Sigmoid colon (tissue), 7 donors: ENCODE results near the gene PDIA6. TPM values are rescaled to one million over a fixed set of nuclear protein-coding genes. Genes with fewer than 3 reads are reported as not detected.

ENCODE experiments used
- DNase-seq: peaks from one replicate; pipeline ENCODE4 v3.0.0-alpha.2; 2019
- H3K27ac ChIP-seq, 4 donors: fragments of 200-600 bp; sonication (generic); one replicate each; pipeline ENCODE4 v1.5.1; 2016 to 2019; ENCODE audit warnings: mild to moderate bottlenecking in 1 of 4
- H3K27me3 ChIP-seq, 3 donors: fragments of 200-600 bp; sonication (generic); one replicate each; pipeline ENCODE4 v1.5.1; 2019; ENCODE audit warnings: mild to moderate bottlenecking in 1 of 3
- H3K36me3 ChIP-seq, 4 donors: fragments of 200-600 bp; sonication (generic); one replicate each; pipeline ENCODE4 v1.5.1; 2016 to 2019
- H3K4me1 ChIP-seq, 4 donors: fragments of 200-600 bp; sonication (generic); one replicate each; pipeline ENCODE4 v1.5.1; 2017 to 2019
- H3K4me3 ChIP-seq, 4 donors: fragments of 200-600 bp; sonication (generic); one replicate each; pipeline ENCODE4 v1.5.1; 2017 to 2019; ENCODE audit warnings: mild to moderate bottlenecking in 2 of 4, moderate library complexity in 1 of 4
- H3K9me3 ChIP-seq, 4 donors: fragments of 200-600 bp in 3 of 4; sonication (generic) in 3 of 4; one replicate each; pipeline versions ENCODE4 v1.5.1 to v1.6.1; 2013 to 2019
- EP300 ChIP-seq, 4 donors: sonication (generic); formaldehyde crosslinking; IDR thresholded peaks; one replicate each; pipeline ENCODE4 v1.6.1; 2017; ENCODE audit warnings: antibody characterized with exemption in 4 of 4
- POLR2A ChIP-seq, 2 donors: fragments of 450-650 bp; IDR thresholded peaks; one replicate each; pipeline ENCODE4 v1.6.1; 2016; ENCODE audit warnings: antibody characterized with exemption in 2 of 2, mild to moderate bottlenecking in 2 of 2, moderate library complexity in 2 of 2
- POLR2AphosphoS5 ChIP-seq, 4 donors: sonication (generic); formaldehyde crosslinking; IDR thresholded peaks; one replicate each; pipeline ENCODE4 v1.6.1; 2017; ENCODE audit warnings: antibody characterized with exemption in 4 of 4
- WGBS, 2 donors: extraction: QIAGEN DNeasy Blood & Tissue Kit; methylation state at CpG; one replicate each; pipeline ENCODE4 v1.1.7; 2013; 5-methylcytosine and 5-hydroxymethylcytosine counted together
- intact Hi-C: fragments of 100-400 bp; cut with DNase I; formaldehyde crosslinking; loops from one replicate; pipeline ENCODE4 v1.15.1; 2023
- polyA plus RNA-seq, 3 donors: library from polyadenylated mRNA; stranded (reverse); fragments of 200-250 nt; gene quantifications; one replicate each; pipeline ENCODE4 v1.2.3, GENCODE V29; 2013
- total RNA-seq, 4 donors: library from RNA; depleted of rRNA; stranded (reverse); fragments of >200 nt; gene quantifications; one replicate each; pipeline ENCODE4 v1.1.0, GENCODE V29; 2016
- TF ChIP-seq, protein P1 (sequence below), 4 experiments: fragments of 450-650 bp in 3 of 4; fragments of 200-600 bp in 1 of 4; IDR thresholded peaks; one replicate each; pipeline ENCODE4 v1.5.1; 2016 to 2019; ENCODE audit warnings: antibody characterized with exemption in 4 of 4, mild to moderate bottlenecking in 3 of 4, moderate library complexity in 2 of 4
- donor health status: healthy with polysubstance abuse.
- donor health status: Bipolar disorder and iron deficiency.
- donor health status: healthy.

The PDIA6 gene
- total and polyA plus RNA-seq, 7 donors: 31.8 to 211 (median 80.6) TPM

DNA sequence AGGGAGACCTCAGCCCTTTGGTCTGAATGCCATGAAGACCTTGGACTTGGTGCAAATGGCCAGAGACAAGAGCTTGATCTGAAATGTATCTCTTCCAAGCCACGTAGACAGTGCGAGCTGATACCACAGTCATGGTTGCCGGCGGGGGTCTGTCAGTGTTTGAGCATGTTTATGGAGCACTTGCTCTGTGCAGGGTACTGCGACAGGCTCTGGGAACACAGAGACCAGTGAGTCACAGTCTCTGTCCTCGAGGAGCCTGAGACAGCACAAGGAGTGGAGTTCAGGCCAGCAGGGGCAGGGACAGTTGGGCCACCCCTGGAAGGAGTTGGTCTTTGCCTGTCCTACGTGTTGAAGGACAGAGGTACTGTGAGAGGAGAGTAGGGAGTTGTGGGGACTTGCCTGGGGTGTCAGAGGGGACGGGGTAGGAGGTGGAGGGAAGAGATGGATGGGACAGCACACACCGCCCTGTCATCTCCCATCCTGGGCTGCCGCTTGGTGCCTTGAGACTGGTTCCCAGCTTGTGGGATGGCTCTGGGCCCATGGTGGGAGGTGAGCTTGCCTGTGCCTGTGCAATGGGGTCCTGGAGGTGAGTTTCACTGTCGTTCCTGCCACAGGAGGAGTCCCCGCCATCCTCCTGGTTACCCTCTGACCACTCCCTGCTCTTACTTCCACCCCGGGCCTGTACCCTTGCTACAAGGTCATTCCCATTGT, 51.6 kb downstream of the PDIA6 start:
- no peaks in the 10 kb centered on the region for H3K27me3 ChIP-seq
- H3K27ac ChIP-seq: no peak overlapping the region
- DNase-seq: no peak
- no peak overlapping the region for H3K4me3 ChIP-seq
- H3K9me3 ChIP-seq: no peaks in the 10 kb centered on the region
- intact Hi-C loops: no loop called here
- H3K4me1 ChIP-seq: no peaks in the 10 kb centered on the region
- no peaks in the 10 kb centered on the region for H3K36me3 ChIP-seq
- TF ChIP-seq, protein P1, sequence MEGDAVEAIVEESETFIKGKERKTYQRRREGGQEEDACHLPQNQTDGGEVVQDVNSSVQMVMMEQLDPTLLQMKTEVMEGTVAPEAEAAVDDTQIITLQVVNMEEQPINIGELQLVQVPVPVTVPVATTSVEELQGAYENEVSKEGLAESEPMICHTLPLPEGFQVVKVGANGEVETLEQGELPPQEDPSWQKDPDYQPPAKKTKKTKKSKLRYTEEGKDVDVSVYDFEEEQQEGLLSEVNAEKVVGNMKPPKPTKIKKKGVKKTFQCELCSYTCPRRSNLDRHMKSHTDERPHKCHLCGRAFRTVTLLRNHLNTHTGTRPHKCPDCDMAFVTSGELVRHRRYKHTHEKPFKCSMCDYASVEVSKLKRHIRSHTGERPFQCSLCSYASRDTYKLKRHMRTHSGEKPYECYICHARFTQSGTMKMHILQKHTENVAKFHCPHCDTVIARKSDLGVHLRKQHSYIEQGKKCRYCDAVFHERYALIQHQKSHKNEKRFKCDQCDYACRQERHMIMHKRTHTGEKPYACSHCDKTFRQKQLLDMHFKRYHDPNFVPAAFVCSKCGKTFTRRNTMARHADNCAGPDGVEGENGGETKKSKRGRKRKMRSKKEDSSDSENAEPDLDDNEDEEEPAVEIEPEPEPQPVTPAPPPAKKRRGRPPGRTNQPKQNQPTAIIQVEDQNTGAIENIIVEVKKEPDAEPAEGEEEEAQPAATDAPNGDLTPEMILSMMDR (IDR thresholded peaks at IDR 0.05): no peak
- TF ChIP-seq EP300 (IDR thresholded peaks at IDR 0.05) (no peak), POLR2A (IDR thresholded peaks at IDR 0.05) (no peak), POLR2AphosphoS5 (IDR thresholded peaks at IDR 0.05) (no peak)
- WGBS, 2 donors: 89 to 91% methylated on average over 13 of the region's 13 CpGs

DNA sequence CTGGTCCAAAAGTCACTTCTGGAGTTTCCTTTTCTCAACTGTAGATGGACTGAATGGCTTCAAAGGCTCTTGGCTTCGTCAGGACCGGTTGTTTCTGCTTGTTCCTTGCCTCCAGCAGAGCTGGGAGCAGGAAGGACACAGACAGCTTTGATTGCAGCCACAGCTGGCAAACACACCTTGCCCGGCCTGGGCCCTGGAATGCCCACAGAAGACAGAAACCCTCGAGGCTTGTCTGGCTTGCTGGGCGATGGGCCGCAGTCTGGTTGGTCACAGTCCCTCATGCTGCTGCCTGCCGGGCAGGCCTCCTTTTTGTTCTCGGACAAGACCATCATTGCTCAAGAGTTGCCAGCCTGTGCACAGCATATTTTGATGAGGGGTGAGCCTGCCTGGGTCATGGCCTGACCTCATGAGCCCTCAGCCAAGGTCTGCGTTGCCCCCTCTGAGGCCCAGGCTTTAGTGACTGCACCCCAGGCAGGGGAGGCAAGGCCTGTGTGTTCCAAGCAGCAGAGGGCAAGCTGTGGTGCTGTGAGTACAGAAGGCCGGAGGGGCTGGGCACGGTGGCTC, 53.4 kb downstream of the PDIA6 start:
- H3K27me3 ChIP-seq: no peaks in the 10 kb centered on the region
- 45 to 77% methylated on average over 11 of the region's 11 CpGs for WGBS, 2 donors
- no peaks in the 10 kb centered on the region for H3K4me1 ChIP-seq
- intact Hi-C loops: no loop called here
- H3K9me3 ChIP-seq: no peaks in the 10 kb centered on the region
- DNase-seq: no peak
- no peak overlapping the region for H3K4me3 ChIP-seq
- H3K27ac ChIP-seq: no peak overlapping the region
- TF ChIP-seq EP300 (IDR thresholded peaks at IDR 0.05) (no peak), POLR2A (IDR thresholded peaks at IDR 0.05) (no peak), POLR2AphosphoS5 (IDR thresholded peaks at IDR 0.05) (no peak)
- TF ChIP-seq, protein P1 (IDR thresholded peaks at IDR 0.05): no peak
- H3K36me3 ChIP-seq: no peaks in the 10 kb centered on the region

DNA sequence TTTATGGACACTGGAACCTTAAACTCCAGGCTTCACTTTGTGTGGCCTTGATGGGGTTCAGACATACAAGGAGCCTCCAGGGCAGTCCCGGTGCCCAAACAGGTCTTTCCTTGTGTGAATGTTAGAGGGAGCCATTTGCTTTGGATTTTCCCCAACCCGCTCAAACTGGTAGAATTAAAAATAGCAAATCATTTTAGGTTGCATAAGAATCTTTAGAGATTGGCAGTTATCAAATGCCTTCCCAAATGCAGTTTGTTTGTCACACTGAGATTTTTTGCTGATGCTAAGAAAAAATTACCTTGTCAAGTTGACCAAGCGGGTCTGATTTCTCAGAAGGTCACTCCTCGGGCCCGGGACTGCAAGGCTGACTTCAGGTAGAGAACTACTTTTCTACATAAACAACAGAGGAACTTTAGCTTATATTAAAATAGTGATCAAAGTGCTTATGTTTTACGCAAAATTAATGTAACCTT, 54.7 kb downstream of the PDIA6 start:
- no peak for DNase-seq
- no peaks in the 10 kb centered on the region for H3K27me3 ChIP-seq

DNA sequence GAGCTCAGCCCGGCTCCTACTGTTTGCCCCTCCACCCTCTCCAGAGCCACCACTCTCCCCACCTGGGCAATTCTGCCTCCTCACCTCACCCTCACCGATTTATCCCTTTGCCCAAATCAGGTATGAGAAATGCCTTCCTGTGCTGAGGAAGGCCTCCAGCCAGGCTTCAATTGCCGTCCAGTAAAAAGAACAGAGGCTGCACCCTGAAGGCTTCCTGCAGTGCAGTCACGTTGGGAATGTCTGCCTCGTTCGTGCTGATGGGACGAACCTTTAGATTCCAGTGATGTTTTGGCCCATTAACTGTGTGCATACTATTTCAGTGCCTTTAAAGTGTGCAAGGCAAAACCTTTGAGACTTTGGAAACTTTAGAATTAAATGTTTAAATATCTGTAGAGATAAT, 57.0 kb downstream of the PDIA6 start:
- 77% methylated on average over 7 of the region's 7 CpGs for WGBS, 2 donors
- Histone ChIP-seq H3K27ac (no peak overlapping the region), H3K27me3 (peaks cover 0 to 2% (median 0%) of the 10 kb centered on the region in 3 donors), H3K4me1 (no peaks in the 10 kb centered on the region), H3K36me3 (no peaks in the 10 kb centered on the region), H3K4me3 (no peak overlapping the region), H3K9me3 (no peaks in the 10 kb centered on the region)
- intact Hi-C loops: no loop called here
- TF ChIP-seq, protein P1 (IDR thresholded peaks at IDR 0.05): no peak
- TF ChIP-seq POLR2A (IDR thresholded peaks at IDR 0.05): no peak
- TF ChIP-seq POLR2AphosphoS5 (IDR thresholded peaks at IDR 0.05): no peak
- TF ChIP-seq EP300 (IDR thresholded peaks at IDR 0.05): no peak
- DNase-seq: no peak

More for the DNA sequence above, 54.7 kb downstream of the PDIA6 start:
- no peak overlapping the region for H3K4me3 ChIP-seq
- no peak overlapping the region for H3K27ac ChIP-seq
- 77 to 88% methylated on average over 6 of the region's 6 CpGs for WGBS, 2 donors
- H3K4me1 ChIP-seq: no peaks in the 10 kb centered on the region
- H3K36me3 ChIP-seq: no peaks in the 10 kb centered on the region
- TF ChIP-seq POLR2AphosphoS5 (IDR thresholded peaks at IDR 0.05) (no peak), POLR2A (IDR thresholded peaks at IDR 0.05) (no peak), EP300 (IDR thresholded peaks at IDR 0.05) (no peak)
- TF ChIP-seq, protein P1 (IDR thresholded peaks at IDR 0.05): no peak
- intact Hi-C loops: no loop called here
- no peaks in the 10 kb centered on the region for H3K9me3 ChIP-seq
